ENCODE results near the gene HOXB7. TPM values are rescaled to one million over a fixed set of nuclear protein-coding genes. Genes with fewer than 3 reads are reported as not detected.
A peak's percentile ranks its signal among the peaks of the same experiment; 100 is the strongest.

The HOXB7 gene
- total and polyA plus RNA-seq, 10 of the 15 experiments (the other 5 are each of a cell fraction or from before 2014, with no cell fraction given), result 2.8 to 7.4 (median 4.2) TPM

DNA sequence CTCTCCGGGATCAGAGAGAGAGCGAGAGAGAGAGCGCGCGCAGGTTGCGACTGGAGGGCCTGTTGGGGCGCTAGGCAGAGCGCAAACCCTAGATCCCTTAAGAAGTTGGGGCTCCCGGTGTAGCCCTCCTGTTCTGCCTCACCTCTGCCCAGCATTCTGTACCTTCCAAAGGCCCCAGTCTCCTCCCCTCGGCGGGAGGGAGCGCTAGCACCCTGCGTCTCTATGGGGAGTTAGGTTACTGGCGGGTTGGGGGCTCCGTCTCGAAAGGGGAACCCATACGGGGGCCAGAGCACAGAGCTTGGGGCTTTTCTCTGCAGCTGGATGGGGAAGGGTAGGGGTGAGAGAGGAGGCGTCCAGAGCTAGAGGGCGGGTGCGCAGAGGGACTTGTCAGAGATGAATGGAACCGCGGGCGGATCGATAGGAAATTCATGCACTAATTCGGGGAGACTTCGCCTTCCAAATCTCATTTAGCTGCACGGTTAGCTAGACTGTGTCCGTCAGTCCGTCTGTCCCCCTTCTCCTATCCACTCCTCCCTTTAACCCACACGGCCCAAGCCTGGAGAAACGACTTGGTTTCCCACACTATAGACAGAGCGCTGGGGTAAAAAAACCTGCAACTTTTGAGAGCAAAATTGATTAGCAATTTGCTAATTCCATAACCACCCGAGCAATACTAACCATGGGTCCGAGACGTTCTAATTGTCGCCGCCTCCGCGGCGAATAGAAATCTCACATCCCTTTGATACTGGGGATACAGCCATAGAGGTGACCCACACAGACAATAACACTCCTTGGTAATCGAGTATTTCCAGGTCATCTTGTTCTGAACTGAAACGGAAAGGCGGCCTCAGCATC is 32.0 kb downstream of the HOXB7 start (continued):
- TF ChIP-seq, protein P1, sequence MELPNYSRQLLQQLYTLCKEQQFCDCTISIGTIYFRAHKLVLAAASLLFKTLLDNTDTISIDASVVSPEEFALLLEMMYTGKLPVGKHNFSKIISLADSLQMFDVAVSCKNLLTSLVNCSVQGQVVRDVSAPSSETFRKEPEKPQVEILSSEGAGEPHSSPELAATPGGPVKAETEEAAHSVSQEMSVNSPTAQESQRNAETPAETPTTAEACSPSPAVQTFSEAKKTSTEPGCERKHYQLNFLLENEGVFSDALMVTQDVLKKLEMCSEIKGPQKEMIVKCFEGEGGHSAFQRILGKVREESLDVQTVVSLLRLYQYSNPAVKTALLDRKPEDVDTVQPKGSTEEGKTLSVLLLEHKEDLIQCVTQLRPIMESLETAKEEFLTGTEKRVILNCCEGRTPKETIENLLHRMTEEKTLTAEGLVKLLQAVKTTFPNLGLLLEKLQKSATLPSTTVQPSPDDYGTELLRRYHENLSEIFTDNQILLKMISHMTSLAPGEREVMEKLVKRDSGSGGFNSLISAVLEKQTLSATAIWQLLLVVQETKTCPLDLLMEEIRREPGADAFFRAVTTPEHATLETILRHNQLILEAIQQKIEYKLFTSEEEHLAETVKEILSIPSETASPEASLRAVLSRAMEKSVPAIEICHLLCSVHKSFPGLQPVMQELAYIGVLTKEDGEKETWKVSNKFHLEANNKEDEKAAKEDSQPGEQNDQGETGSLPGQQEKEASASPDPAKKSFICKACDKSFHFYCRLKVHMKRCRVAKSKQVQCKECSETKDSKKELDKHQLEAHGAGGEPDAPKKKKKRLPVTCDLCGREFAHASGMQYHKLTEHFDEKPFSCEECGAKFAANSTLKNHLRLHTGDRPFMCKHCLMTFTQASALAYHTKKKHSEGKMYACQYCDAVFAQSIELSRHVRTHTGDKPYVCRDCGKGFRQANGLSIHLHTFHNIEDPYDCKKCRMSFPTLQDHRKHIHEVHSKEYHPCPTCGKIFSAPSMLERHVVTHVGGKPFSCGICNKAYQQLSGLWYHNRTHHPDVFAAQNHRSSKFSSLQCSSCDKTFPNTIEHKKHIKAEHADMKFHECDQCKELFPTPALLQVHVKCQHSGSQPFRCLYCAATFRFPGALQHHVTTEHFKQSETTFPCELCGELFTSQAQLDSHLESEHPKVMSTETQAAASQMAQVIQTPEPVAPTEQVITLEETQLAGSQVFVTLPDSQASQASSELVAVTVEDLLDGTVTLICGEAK (IDR thresholded peaks at IDR 0.05; ENCODE audit: borderline replicate concordance), result 0 out of 2 replicates have a peak, but pooled peaks have one; percentile 31
- TF ChIP-seq ZNF24 (IDR thresholded peaks at IDR 0.05) (no peak), KDM1A (IDR thresholded peaks at IDR 0.05; ENCODE audit: borderline replicate concordance) (no peak), CHD4 (IDR thresholded peaks at IDR 0.05) (no peak), FOXM1 (IDR thresholded peaks at IDR 0.05; ENCODE audit: low read depth, low read length) (no peak), DPF2 (IDR thresholded peaks at IDR 0.05) (no peak), KAT2A (conservative IDR thresholded peaks at IDR 0.05; ENCODE audit: control insufficient read depth, low read depth, low read length) (no peak), POLR2AphosphoS2 (IDR thresholded peaks at IDR 0.05; ENCODE audit: low read depth, low read length) (no peak), BMI1 (IDR thresholded peaks at IDR 0.05; ENCODE audit: borderline replicate concordance) (no peak), NRF1 (conservative IDR thresholded peaks at IDR 0.05; ENCODE audit: low read depth, low read length) (no peak), JUNB (IDR thresholded peaks at IDR 0.05) (no peak), TAF1 (IDR thresholded peaks at IDR 0.05; ENCODE audit: borderline replicate concordance, low read depth, low read length) (0 out of 2 replicates have a peak, but pooled peaks have one; percentile 2), GATAD2B (conservative IDR thresholded peaks at IDR 0.05; ENCODE audit: low read depth) (0 out of 2 replicates have a peak, but pooled peaks have one; percentile 15), SUPT20H (IDR thresholded peaks at IDR 0.05; ENCODE audit: borderline replicate concordance, control insufficient read depth, low read depth, low read length) (no peak)
- TF ChIP-seq, protein P2, sequence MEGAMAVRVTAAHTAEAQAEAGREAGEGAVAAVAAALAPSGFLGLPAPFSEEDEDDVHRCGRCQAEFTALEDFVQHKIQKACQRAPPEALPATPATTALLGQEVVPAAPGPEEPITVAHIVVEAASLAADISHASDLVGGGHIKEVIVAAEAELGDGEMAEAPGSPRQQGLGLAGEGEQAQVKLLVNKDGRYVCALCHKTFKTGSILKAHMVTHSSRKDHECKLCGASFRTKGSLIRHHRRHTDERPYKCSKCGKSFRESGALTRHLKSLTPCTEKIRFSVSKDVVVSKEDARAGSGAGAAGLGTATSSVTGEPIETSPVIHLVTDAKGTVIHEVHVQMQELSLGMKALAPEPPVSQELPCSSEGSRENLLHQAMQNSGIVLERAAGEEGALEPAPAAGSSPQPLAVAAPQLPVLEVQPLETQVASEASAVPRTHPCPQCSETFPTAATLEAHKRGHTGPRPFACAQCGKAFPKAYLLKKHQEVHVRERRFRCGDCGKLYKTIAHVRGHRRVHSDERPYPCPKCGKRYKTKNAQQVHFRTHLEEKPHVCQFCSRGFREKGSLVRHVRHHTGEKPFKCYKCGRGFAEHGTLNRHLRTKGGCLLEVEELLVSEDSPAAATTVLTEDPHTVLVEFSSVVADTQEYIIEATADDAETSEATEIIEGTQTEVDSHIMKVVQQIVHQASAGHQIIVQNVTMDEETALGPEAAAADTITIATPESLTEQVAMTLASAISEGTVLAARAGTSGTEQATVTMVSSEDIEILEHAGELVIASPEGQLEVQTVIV (IDR thresholded peaks at IDR 0.05; ENCODE audit: borderline replicate concordance, partially characterized antibody), result no peak
- TF ChIP-seq, protein P3, sequence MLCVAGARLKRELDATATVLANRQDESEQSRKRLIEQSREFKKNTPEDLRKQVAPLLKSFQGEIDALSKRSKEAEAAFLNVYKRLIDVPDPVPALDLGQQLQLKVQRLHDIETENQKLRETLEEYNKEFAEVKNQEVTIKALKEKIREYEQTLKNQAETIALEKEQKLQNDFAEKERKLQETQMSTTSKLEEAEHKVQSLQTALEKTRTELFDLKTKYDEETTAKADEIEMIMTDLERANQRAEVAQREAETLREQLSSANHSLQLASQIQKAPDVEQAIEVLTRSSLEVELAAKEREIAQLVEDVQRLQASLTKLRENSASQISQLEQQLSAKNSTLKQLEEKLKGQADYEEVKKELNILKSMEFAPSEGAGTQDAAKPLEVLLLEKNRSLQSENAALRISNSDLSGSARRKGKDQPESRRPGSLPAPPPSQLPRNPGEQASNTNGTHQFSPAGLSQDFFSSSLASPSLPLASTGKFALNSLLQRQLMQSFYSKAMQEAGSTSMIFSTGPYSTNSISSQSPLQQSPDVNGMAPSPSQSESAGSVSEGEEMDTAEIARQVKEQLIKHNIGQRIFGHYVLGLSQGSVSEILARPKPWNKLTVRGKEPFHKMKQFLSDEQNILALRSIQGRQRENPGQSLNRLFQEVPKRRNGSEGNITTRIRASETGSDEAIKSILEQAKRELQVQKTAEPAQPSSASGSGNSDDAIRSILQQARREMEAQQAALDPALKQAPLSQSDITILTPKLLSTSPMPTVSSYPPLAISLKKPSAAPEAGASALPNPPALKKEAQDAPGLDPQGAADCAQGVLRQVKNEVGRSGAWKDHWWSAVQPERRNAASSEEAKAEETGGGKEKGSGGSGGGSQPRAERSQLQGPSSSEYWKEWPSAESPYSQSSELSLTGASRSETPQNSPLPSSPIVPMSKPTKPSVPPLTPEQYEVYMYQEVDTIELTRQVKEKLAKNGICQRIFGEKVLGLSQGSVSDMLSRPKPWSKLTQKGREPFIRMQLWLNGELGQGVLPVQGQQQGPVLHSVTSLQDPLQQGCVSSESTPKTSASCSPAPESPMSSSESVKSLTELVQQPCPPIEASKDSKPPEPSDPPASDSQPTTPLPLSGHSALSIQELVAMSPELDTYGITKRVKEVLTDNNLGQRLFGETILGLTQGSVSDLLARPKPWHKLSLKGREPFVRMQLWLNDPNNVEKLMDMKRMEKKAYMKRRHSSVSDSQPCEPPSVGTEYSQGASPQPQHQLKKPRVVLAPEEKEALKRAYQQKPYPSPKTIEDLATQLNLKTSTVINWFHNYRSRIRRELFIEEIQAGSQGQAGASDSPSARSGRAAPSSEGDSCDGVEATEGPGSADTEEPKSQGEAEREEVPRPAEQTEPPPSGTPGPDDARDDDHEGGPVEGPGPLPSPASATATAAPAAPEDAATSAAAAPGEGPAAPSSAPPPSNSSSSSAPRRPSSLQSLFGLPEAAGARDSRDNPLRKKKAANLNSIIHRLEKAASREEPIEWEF (IDR thresholded peaks at IDR 0.05; ENCODE audit: insufficient replicate concordance, low read depth, low read length), result no peak

Data from GM12878 (cell line).